HG03558 (cell line): Measurements from ENCODE around the gene ZNF521.

Experiments
- ATAC-seq: cut with Tn5 transposase; IDR thresholded peaks from one replicate; pipeline ENCODE4 v1.9.1; 2021; ENCODE audit warnings: moderate number of reproducible peaks; ENCODE audit not compliant: unreplicated experiment; ENCODE audit errors: extremely low read depth

Gene ZNF521

GRCh38 chr18:25093141-25093540 lies 258.8 kb downstream of the ZNF521 start:
- ATAC-seq: no peak

GRCh38 chr18:25089470-25089869 lies 262.5 kb downstream of the ZNF521 start:
- ATAC-seq: no peak

GRCh38 chr18:25086876-25087275 lies 265.1 kb downstream of the ZNF521 start:
- ATAC-seq: no peak

DNA sequence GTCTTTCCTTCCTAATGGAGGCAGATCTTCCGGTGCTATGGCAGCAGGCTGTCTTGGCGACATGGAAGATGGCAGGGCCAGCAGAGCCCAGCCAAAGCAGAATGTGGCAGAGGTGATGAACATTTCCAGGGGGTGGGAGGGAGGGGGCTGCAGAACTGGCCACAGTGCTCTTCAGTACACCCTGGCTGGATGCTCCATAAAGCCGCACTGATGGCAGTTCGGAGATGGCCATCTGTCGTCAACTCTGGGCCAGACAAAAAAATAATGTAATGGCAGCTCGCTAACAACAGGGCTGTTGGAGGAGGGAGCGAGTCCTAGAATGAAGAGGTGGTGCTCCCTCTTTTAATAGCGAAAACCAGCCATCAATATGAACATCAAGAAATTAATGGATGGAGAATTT lies 271.0 kb downstream of the ZNF521 start:
- no peak for ATAC-seq

DNA sequence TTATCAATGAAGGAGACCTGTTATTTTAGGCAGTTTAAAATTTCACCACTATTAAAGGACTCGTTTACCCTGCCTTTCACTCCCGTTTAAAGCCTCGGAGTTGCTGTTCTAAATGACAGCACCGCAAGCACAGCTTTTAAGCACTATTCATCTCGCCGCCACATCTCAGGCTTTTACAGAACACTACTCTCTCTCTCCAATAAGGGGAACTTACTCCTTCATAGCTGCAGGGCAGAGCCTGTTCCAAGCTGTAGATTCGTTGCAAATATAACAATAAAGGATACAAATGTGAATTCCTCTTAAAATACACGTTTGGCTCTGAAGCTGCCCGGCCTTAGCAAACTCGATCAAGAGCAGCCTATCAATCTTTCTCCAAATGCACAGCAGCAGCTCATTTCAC lies 271.8 kb downstream of the ZNF521 start:
- ATAC-seq: no peak

DNA sequence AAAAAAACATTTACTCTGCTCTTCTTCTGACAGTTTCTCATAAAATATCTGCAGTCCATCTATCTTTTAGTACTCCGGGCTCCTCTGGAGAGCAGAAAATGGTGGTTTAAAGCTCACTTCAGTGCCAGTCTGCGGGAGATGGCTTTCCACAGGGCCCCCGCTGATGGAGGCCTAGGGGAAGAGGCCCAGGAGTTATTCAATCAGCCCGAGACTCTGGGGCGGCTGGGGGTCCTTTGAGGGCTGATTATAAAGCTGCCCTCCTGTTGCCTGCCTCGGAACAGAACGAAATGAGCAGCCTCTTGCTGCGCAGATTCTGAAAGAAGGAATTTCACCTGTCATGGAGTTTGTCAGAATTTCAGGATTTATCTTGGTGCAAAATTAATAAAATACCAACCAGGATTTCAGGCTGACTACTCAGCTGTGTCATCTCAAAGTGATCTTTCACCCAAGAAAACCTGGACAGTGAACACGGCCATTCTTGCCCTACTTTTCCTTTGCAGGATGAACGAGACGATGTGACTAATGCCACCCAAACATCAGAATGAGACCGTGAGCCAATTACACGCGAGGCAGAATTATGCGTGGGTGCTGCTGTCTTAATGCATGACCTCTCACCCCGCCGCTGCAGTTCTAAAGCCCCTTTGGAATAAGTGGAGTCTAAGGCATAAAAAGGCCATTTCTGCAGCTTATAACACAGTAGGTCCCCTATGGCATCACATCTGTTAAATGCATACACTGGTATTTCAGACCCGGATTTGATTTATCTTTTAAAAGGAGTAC lies 273.8 kb downstream of the ZNF521 start:
- no peak for ATAC-seq

- no peak for ATAC-seq
Measured at GRCh38 chr18:25077038-25077943, 274.7 kb downstream of the ZNF521 start.

GRCh38 chr18:25075783-25076182 lies 276.2 kb downstream of the ZNF521 start:
- no peak for ATAC-seq

GRCh38 chr18:25075331-25075730 lies 276.6 kb downstream of the ZNF521 start:
- ATAC-seq: no peak

DNA sequence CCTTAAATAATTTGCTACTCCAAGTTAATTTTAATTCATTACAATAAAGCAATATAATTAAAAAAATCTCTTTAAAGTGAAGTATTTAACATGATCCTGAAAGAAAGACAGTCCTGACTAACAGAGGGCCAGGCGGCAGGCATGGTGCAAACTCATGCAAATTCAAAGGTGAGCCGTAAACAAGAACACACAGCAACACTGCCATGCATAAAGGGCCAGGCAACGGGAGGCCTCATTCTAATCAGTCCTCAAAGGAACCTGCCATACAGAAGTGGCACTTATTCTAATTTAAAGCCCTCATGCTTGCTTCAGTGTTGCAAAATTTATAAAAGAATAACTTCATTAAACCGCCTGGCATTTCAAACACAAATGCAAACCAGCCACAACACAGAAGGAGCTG lies 277.0 kb downstream of the ZNF521 start:
- no peak for ATAC-seq

GRCh38 chr18:25072205-25072604 lies 279.8 kb downstream of the ZNF521 start:
- ATAC-seq: no peak

DNA sequence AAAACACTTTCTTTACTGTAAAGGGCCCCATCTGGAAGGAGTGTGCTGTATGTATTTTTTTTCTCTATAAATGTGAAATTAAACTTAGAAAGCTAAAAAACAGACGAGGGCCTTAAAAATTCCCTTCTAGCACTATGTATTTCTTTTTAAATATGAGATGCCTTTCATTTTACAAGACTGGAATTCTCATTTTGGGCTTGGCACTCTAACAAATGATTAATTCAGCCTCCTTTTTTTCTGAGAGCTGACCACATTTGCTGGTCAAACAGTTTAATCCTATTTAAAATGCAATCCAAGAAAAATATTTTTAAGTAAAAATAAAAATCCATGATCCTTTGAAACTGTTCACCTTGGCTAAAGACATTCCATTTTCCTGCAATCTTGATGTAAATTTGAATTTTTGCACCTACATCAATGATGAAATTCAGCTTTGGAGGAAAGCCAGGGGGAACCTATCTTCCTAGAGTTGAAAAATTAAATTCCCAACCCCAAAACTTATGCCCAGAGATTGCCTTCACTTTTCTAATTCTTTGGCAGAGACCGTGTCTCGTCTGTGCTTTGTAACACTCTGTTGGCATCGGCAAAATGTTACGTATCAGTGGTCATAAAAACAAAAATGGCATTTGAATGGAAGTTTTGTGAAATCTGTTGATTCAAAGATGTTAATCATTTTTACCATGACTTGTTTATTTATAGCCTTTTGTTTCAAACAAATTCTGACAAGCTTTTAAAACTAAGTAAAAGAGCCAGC lies 284.5 kb downstream of the ZNF521 start:
- no peak for ATAC-seq

- no peak for ATAC-seq
Measured at GRCh38 chr18:25066516-25066915, 285.4 kb downstream of the ZNF521 start.

DNA sequence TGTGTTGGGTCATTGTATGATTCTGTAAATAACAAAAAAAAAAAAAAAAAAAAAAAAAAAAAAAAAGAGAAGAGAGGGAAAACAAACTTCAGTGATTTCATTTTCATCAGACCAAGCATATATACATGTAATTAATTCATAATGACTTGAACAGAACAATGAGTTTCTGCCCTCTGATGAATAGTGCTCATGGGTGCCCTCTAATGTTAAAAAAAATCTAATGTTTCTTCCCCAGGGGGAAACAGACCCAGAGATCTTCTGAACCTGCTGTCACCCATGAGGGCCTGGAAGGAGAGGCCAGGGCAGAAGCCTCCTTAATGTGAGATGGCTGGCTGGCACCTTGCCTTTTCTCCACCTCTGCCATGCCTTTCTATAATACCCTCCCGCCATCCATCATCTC lies 289.2 kb downstream of the ZNF521 start:
- ATAC-seq: no peak

- ATAC-seq: no peak
Measured at GRCh38 chr18:25061395-25061794, 290.6 kb downstream of the ZNF521 start.

- no peak for ATAC-seq
Measured at GRCh38 chr18:25058521-25058920, 293.4 kb downstream of the ZNF521 start.

DNA sequence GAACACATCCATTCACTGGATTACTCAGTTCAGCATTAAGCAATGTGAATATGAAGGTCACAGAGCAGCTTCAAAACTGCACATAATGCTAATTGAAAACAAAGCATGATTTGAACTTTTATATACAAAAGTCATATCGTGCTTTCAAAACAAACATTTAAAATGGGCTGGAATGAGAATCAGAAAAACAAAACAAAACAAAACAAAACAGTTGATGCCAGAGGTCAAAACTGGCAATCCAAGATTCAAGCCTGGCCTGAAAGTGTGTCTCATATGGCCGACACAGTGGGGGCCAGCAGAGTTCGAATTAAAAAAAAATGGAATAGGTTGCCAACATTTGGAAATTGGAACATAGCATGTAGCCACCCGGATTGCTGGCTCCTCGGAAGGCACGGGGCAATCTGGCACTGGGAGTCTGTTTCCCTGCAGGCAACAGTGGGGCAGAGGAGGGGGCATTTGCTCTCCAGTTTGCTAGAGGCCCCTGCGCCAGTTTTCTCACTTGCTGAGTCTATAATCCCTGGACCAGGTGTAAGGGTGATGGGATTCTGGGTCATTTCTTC lies 294.4 kb downstream of the ZNF521 start:
- no peak for ATAC-seq

DNA sequence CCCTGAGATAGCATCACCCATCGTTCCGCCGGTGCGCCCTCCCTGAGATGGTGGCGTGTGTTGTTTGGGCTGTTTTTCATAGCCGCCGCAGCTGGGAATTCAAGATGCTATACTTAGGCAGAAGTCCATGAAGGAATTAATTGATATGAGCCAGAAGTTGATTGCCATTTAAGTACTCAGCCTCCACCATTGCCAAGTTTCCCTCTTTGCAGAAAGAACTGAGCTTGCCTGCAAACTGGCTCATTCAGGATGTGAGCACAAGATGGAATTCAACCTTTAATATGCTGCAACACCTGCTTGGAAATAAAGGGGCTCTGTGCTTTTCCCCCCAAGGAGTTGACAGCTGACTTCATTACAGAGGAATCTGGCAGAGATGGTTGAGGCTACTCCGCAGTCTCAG lies 295.5 kb downstream of the ZNF521 start:
- no peak for ATAC-seq

DNA sequence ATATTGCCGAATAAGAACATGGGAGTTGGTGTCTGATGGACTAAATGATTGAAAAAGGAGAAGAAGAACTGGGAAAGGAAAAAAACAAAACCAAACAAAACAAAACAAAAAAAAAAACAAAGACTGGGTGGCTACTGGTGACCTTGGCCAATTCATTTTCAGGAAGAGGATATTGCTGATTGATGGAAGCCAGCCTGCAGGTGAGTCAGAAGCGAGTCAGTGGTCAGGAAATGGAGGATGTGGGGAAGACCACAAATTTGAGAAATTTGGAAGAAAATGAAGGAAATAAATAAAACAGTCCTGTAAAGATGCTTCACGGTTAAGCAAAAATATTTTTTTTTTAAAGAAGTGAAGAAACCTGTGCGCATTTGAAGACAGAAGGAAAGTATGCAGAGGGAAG lies 296.9 kb downstream of the ZNF521 start:
- ATAC-seq: no peak

DNA sequence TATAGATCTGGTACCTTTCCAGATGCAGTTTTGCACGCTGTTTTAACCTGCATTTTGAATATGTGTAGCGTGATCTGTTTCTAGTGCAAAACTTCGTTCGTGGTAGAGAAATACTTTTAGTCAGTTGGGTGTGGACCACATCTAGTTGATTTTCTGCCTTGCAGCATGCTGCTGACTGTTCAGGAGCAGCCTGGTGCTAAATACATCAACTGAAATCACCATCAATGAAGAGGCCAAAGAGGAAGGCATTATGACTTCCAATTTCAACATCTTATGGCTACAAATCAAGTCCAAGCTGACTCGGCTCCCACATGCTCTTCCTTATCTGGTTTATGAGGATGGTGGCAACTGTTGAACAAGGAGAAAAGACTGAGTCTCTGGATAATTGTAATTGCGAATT lies 298.5 kb downstream of the ZNF521 start:
- ATAC-seq: no peak
